Measurements from ENCODE around the gene FADS3. TPM values are rescaled to one million over a fixed set of nuclear protein-coding genes. Genes with fewer than 3 reads are reported as not detected.

The FADS3 gene
- total RNA-seq, 2 donors from 2014 or later: 24.8 to 28.4 TPM

DNA sequence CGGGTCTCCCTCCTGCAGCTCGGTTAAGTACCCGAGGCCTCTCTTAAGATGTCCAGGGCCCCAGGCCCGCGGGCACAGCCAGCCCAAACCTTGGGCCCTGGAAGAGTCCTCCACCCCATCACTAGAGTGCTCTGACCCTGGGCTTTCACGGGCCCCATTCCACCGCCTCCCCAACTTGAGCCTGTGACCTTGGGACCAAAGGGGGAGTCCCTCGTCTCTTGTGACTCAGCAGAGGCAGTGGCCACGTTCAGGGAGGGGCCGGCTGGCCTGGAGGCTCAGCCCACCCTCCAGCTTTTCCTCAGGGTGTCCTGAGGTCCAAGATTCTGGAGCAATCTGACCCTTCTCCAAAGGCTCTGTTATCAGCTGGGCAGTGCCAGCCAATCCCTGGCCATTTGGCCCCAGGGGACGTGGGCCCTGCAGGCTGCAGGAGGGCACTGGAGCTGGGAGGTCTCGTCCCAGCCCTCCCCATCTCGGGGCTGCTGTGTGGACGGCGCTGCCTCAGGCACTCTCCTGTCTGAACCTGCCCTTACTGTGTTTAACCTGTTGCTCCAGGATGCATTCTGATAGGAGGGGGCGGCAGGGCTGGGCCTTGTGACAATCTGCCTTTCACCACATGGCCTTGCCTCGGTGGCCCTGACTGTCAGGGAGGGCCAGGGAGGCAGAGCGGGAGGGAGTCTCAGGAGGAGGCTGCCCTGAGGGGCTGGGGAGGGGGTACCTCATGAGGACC lies 25.0 kb downstream of the FADS3 start:
- H3K4me3 Mint-ChIP-seq: no peak overlapping the region
- Histone ChIP-seq H3K27me3 (ENCODE audit: control insufficient read depth, insufficient read depth, low read length, poor library complexity, severe bottlenecking) (peaks cover 2% of the 10 kb centered on the region), H3K4me3 (ENCODE audit: low read length) (no peak overlapping the region), H3K36me3 (ENCODE audit: control insufficient read depth, insufficient read depth, low read length) (peaks cover 38% of the 10 kb centered on the region), H3K9ac (ENCODE audit: extremely low read depth, low read length, poor library complexity, severe bottlenecking) (no peak overlapping the region), H3K9me3 (ENCODE audit: control insufficient read depth, low read length) (no peaks in the 10 kb centered on the region), H3K27ac (ENCODE audit: low read depth, low read length) (peak overlapping the region; percentile 21), H3K4me1 (ENCODE audit: control insufficient read depth, insufficient read depth, low read length) (no peaks in the 10 kb centered on the region)
- H3K4me1 Mint-ChIP-seq: peaks cover 10% of the 10 kb centered on the region
- no peaks in the 10 kb centered on the region for H3K9me3 Mint-ChIP-seq
- TF ChIP-seq, protein P1, sequence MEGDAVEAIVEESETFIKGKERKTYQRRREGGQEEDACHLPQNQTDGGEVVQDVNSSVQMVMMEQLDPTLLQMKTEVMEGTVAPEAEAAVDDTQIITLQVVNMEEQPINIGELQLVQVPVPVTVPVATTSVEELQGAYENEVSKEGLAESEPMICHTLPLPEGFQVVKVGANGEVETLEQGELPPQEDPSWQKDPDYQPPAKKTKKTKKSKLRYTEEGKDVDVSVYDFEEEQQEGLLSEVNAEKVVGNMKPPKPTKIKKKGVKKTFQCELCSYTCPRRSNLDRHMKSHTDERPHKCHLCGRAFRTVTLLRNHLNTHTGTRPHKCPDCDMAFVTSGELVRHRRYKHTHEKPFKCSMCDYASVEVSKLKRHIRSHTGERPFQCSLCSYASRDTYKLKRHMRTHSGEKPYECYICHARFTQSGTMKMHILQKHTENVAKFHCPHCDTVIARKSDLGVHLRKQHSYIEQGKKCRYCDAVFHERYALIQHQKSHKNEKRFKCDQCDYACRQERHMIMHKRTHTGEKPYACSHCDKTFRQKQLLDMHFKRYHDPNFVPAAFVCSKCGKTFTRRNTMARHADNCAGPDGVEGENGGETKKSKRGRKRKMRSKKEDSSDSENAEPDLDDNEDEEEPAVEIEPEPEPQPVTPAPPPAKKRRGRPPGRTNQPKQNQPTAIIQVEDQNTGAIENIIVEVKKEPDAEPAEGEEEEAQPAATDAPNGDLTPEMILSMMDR (conservative IDR thresholded peaks at IDR 0.05): no peak
- H3K36me3 Mint-ChIP-seq (ENCODE audit: low read depth): peaks cover 26% of the 10 kb centered on the region
- DNase-seq: no peak
- WGBS, 2 experiments (ENCODE audit: insufficient coverage in 1 of 2, insufficient read length in 1 of 2): 92 to 97% methylated on average over 7 to 18 of the region's 18 CpGs
- H3K27me3 Mint-ChIP-seq (ENCODE audit: insufficient read depth): peaks cover 3% of the 10 kb centered on the region
- no peak overlapping the region for H3K27ac Mint-ChIP-seq

DNA sequence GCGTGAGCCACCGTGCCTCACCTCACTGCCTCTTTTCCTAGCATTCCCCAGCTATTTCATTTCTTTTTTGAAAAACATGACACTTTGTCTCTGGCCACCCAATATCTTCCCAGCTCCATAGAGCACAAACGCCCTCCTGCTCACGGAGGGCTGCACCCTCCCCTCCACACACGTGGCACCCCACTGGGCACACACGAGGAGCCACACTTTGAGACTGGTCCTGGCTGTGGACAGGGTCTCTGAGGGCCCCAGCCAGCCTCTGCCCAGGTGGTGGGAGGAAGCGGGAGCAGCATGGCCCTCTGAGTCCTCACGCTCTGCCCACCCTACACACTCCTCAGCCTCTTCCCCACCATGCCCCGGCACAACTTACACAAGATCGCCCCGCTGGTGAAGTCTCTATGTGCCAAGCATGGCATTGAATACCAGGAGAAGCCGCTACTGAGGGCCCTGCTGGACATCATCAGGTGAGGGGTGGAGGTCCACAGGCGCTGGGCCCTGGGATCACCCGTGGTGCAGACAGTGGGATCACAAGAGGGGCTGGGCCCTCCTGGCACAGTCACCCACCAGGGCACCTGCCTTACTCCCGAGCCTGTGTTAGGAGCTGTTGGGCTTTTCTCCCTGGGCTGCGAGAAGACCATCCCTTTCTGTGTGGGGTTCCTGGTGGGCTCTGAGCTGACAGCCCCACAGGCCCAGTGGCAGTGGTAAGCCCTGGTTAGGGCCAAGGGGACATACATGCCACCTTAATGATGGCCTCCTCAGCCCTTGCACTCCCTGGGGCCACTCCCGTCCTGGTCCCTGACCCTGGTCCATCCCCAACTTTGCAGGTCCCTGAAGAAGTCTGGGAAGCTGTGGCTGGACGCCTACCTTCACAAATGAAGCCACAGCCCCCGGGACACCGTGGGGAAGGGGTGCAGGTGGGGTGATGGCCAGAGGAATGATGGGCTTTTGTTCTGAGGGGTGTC lies 26.2 kb downstream of the FADS3 start:
- H3K4me3 Mint-ChIP-seq: no peak overlapping the region
- Histone ChIP-seq H3K36me3 (ENCODE audit: control insufficient read depth, insufficient read depth, low read length) (peaks cover 48% of the 10 kb centered on the region), H3K4me1 (ENCODE audit: control insufficient read depth, insufficient read depth, low read length) (no peaks in the 10 kb centered on the region), H3K9ac (ENCODE audit: extremely low read depth, low read length, poor library complexity, severe bottlenecking) (no peak overlapping the region), H3K27ac (ENCODE audit: low read depth, low read length) (no peak overlapping the region), H3K9me3 (ENCODE audit: control insufficient read depth, low read length) (no peaks in the 10 kb centered on the region), H3K27me3 (ENCODE audit: control insufficient read depth, insufficient read depth, low read length, poor library complexity, severe bottlenecking) (no peaks in the 10 kb centered on the region), H3K4me3 (ENCODE audit: low read length) (no peak overlapping the region)
- TF ChIP-seq, protein P1 (conservative IDR thresholded peaks at IDR 0.05): no peak
- no peaks in the 10 kb centered on the region for H3K9me3 Mint-ChIP-seq
- H3K27ac Mint-ChIP-seq: no peak overlapping the region
- peaks cover 37% of the 10 kb centered on the region for H3K36me3 Mint-ChIP-seq (ENCODE audit: low read depth)
- DNase-seq: no peak
- H3K27me3 Mint-ChIP-seq (ENCODE audit: insufficient read depth): no peaks in the 10 kb centered on the region
- peaks cover 6% of the 10 kb centered on the region for H3K4me1 Mint-ChIP-seq
- 94 to 100% methylated on average over 8 to 20 of the region's 20 CpGs for WGBS, 2 experiments (ENCODE audit: insufficient coverage in 1 of 2, insufficient read length in 1 of 2)

DNA sequence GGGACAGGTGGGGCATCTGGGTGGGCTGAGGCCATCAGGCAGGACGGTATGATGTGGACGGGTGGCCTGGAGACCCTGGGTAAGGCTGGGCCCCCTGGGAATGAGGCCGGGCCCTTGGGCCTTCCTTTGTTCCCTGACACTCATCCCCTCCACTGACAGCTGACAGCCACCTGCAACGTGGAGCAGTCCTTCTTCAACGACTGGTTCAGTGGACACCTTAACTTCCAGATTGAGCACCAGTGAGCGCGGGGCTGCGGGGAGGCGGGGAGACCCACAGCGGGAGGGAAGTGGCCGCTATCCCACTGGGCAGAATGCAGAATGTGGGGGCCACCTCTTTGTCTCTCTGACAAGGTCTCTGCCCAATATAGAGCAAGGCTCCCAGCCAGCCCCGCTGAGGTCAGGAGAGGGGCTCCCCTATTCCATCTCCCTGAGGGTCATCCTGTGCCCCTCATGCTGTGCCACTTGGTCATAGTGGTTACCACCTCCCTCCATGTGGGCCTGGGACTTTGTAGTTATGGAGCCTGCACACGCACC lies 27.7 kb downstream of the FADS3 start:
- Histone ChIP-seq H3K9ac (ENCODE audit: extremely low read depth, low read length, poor library complexity, severe bottlenecking) (no peak overlapping the region), H3K27me3 (ENCODE audit: control insufficient read depth, insufficient read depth, low read length, poor library complexity, severe bottlenecking) (no peaks in the 10 kb centered on the region), H3K36me3 (ENCODE audit: control insufficient read depth, insufficient read depth, low read length) (peaks cover 57% of the 10 kb centered on the region), H3K4me1 (ENCODE audit: control insufficient read depth, insufficient read depth, low read length) (no peaks in the 10 kb centered on the region), H3K4me3 (ENCODE audit: low read length) (no peak overlapping the region), H3K27ac (ENCODE audit: low read depth, low read length) (peak overlapping the region; percentile 24), H3K9me3 (ENCODE audit: control insufficient read depth, low read length) (no peaks in the 10 kb centered on the region)
- DNase-seq: no peak
- Mint-ChIP-seq H3K4me1 (no peaks in the 10 kb centered on the region), H3K27me3 (ENCODE audit: insufficient read depth) (no peaks in the 10 kb centered on the region), H3K9me3 (no peaks in the 10 kb centered on the region), H3K4me3 (no peak overlapping the region), H3K36me3 (ENCODE audit: low read depth) (peaks cover 52% of the 10 kb centered on the region), H3K27ac (no peak overlapping the region)
- TF ChIP-seq, protein P1 (conservative IDR thresholded peaks at IDR 0.05): no peak
- WGBS, 2 experiments (ENCODE audit: insufficient coverage in 1 of 2, insufficient read length in 1 of 2): 92 to 96% methylated on average over 6 to 13 of the region's 13 CpGs
